GM19240 (cell line): Measurements from ENCODE around the gene FIBIN.
"Not testable (repeated sequence)": the region's sequence is repeated elsewhere in the genome, so short reads cannot be mapped to it uniquely, and the experiment has no call there.

ENCODE experiments used
- DNase-seq: peaks from one replicate; pipeline ENCODE4 v3.0.0; 2011; ENCODE audit warnings: low spot score; ENCODE audit not compliant: insufficient read length

Gene FIBIN

DNA sequence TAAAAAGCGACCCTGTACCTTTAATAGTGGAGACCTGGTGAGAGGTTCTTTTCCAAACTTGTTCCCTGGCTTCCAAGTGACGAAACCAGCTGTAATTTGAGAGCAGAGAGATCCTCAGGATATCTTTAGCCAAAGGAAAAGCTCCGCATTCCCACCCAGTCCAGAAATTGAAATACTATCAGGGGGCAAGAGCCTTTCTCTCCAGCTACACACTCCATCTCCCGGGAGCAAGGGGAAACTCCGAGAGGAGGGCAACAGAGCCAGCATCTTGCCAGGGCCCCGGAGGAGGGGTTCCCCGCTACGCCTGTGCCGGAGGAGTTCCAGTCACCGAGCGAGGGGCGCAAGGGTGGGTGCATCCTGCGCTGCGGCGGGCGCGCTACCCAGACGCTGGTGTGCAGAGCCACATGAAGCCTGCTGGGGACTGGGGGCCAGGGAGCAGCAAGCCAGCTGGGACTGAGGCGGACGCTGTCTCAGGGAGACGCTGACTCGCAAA lies at the start of gene FIBIN:
TSS of gene FIBIN (plus strand) at position 148 of the 493 bp plus-strand sequence. CDS start 415 bp downstream, outside the sequence.
- DNase-seq: no peak

DNA sequence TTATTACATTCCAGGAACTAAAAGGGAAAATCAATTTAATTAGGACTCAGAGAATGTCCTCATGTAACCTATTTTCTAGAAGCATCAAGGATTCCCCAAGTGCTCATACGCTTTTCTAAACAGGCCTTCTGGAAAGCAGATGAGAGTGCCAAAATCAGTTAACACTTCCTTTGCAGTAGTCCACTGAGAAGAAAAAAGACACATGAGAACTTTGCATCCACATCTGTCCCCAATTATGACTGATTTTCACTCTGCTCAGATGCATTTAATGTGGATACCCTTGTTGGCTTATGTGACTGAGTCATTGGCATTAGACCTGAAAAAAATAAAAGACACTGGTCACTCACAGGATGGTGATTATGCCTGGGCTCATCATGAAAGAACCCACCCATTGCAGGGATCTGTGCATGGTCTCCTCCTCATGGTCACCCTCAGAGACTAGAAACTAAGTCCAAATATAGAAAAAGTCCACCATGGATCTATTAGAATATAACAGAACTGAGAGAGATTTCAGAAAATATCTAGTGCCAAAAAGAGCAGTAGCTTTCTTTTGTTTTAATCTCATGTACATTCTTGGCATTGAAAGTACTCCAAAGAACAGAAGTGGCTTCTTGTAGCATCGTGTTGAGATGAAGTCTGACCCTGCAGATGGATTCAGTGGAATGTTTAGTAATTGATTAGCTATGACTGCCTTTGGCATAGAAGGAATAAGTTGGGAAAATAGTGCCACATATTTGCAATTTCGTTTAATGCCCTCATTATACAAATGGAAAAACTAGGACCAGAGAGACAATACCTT lies 48.8 kb upstream of the FIBIN start:
- DNase-seq: no peak

DNA sequence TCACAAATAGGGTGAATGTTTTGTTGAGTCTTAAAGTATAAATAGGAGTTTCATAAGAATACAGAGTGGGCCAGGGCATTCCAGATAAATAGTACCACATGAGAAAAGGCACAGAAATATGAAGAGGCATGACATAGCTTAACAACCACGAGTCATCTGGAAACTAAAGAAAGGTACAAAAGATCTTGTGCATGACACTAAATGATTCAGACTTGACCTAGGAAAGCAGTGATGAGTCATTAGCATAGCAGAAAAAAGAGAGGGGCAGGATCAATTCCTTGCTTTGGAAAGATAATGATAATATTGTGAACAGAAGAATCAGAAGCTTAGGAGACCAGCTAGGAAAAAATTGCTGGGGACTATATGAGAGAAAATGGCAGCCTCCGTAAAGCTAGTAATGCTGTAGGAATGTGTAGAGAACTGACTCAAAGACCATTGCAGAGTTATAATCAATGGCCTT lies 47.6 kb upstream of the FIBIN start:
- no peak for DNase-seq

DNA sequence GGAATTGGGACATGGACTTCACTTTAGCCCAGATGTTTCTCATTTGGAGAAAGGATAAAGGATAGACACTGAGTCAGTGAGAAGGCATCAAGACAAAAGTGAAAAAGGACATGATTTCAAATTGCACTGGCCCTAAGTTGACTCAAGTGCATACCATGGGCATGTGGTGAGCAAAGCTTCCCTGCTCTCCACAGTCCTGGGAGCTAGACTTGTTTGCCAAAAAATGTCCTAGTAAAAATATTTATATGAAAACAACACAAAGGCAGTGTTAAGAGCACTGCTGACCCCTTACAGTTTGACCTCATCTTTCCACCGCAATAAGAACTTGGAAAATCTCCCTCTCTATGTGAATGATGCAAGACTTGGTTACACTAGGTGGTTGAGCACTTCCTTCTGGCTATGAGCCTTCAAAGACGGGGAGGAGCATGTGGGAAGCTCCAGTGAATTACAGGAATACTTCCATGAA lies 46.5 kb upstream of the FIBIN start:
- DNase-seq: no peak

DNA sequence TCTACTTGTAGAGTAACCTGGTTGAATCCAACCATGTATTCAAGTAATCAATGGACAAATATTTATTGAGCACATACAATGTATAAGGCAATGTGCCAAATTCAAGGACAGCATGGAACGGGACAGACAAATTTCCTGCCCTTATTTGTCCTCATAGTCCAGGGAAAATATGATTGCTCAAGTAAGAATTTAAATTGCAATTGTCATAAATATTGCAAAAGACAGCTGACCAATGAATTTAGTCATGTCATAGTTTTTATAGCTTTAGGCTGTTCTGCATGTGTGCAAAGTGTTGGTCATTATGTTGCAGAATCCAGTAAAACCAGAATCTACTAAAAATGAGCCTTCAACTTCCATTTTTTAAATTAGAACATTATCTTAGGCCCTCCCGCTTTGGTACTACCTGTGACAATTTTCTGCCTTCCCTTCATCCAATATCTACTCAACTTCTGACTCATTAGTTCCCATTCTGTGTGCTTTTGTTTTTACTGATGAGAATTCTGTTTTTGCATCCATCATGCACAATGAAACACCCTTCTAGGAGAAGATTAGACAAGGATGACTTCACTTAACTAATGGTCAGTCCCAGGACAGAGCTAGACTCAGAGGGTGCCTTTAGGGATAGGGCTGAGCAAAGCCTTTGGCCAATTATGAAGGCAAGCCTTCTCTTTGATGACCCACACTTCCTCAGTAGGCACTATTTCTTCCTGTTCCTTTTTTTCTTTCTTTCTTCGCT lies 45.8 kb upstream of the FIBIN start:
- no peak for DNase-seq

DNA sequence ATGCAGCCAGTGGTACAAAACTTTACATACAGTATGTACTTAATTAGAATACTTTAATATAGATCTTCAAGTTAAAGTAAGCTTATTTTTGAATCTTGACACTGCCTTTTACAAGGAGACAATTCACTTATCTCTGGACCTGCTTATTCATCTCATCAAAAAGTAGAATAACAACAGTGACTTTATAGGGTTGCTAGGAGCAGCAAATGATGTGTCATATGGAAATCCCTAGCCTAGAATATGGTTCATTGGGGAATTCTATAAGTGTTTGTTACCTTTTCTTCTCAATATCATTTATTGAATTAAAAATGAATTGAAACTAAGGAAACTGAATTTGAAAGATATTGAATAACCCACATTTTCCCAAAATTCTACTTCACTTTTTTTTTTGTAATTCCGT lies 45.0 kb upstream of the FIBIN start:
- no peak for DNase-seq

DNA sequence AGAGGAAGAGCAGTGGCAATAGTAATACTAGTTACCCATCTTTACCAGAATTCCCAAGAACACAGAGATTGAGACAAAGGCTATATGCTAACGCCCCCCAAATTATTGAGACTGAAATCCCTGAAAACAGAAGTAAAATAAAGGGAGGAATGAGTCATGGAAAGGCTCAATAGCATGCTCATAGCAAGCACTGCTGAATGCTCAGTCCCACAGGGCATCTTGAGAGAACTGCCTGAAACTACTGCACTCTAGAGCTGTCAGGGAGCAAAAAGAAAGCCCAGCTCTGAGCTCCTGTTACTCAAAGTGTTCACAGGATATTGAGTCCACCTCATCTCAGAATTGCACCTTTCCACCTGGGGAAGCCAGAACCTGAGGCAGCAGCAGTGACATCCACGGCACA lies 44.1 kb upstream of the FIBIN start:
- DNase-seq: no peak

DNA sequence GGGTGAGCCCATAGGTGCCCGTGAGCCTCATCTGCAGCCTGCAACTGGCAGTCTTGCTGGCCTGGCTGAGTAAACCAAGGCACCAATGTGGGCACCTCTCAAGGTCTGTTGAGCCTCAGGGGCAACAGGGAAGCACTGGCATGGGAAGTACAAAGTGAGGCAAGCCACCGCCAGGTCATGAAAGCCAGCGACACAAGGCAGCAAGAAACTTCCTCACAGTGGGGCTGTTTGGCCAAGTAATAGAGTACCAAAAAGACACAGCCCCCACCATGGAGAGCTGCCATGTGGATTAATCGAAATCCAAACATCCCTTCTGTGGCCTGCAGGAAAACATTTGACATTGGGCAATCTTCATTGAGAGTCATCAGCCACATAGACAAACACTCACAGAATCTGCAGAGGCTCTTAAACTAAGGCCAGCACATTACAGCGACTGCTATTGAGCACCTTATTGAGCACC lies 43.6 kb upstream of the FIBIN start:
- DNase-seq: no peak

DNA sequence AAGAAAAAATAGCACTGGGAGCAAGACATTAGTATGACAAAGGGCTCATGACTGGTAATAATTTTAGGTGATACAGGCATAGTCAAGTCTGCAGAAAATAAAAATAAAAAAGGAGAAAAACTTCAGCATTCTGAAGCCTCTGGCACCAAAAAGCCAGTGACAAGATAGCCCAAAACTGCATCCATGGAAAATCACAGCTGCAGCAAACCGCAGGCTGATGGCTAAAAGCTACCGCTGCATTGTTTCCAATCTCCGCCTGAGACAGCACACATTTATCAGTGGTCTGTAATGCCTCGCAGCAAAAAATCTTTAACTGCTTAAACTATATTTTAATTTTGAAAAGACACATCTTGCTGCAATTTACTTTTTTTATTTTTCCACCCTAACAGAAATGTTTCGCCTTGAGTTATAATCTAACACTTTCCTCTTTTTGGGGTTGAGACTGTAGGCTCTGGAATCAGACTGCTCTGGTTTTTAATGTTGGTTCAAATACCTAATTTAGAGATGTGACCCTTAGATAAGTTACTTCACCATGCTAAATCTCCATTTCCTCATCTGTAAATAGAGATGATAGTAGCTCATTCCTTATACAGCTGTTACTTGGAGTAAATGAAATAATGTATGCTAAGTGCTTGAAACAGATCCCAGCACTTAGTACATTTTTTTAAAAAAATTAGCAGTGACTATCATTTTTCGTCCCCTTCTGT lies 42.0 kb upstream of the FIBIN start:
- no peak for DNase-seq

DNA sequence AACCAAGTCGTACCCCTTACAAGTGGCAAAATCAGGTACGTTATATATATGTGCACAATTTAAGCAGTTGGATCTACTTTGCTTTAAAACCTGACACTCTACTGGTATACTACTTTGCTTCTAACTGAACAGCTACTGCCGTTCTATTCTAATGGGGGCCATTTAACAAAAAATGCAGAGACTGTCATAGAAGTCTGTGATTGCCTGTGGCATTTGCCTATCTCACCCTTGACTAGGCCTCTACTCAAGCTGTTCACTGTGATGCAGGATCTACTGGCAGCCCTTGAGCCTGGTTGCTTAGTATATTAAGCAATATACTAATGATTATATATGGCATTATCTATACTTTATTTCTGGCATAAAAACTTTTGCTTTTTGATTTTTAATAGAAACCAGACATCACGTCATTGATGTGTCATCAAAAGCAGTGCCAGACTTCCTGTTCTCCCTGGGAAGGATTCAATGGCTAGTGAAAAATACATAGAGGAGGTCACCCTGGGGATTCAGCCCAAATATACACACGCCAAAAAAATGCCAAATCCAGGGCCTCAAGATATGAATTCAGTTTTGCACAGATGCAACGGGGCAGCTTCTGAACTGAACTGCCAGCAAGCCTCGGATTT lies 40.0 kb upstream of the FIBIN start:
- DNase-seq: no peak

DNA sequence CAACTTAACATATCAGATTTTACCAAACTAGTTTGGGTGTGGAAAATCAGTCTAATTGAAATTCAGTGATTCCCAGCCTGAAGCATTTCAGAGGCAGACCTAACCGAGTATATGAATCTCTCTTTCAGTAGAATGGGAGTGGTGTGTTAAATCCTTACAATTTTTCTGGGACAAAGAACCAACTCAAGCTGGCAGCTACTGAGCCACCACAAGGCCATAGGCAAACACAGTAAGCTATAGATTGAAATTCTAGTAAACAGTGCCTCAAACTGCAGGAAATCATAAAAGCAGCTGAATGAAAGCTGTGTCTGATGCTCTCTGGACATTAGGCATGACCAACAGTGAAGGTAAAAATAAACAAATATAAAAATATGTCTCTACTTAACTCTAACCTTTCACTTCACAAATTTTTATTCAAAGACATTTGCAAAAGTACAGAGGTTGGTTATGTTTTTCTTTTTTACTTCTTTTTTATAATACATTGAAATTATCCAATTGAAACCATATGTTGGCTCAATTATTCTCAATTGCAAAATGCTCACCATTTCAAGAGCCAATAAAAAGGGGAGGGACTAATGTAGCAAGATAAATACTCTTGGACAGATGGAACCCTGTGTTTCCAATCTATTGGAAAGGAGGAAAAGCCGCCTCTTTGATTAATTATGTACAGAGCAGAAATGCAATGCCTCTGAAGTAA lies 35.8 kb upstream of the FIBIN start:
- no peak for DNase-seq

DNA sequence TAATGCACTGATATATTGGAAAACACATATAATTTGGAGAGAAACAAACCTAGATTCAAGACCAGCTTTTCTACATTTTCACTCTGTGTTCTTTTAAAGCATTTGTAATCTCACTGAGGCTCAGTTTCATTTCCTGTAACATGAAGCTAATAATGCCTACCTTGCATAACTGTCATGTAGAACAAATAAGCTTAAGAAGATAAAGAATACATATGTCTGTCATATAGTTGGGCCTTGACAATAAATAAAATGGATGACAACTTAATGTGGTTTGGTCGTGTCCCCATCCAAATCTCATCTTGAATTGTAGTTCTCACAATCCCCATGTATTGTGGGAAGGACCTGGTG lies 35.2 kb upstream of the FIBIN start:
- no peak for DNase-seq

DNA sequence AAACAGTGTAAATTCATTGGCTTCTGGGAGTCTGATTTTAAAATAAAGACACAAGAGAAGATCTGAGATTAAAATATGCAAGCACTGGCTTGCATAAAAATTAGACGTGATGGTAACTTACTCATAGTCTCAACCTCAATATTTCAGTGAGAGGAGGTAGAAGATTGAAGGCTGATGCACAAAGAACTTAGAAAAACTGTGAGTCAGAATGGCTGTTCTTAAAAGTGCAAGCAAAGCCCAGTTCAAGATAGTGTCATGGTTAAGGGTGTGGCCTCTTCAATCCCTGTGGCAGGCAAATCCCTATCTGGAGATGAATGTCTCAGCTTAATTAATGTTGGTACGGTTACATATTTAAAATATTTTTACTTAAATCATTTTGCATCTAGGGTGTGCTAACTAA lies 33.6 kb upstream of the FIBIN start:
- DNase-seq: no peak

DNA sequence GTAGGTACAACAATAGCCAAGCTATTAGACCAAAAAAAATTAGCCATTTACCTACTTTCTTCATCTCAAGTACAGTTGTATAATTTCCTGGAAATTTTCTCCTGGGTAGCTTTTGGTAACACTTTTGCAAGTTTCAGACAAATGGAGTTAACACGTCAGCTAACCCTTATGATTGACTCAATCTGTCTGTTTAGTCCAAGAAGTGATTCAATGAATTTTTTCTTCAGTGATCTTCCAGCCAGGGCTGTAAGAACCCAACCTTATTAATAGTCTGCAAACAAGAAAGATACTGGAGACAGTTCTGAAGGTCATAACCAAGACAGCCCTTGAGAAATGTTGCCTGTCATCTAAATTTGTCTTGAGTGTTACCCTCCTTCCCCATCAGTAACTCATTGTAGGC lies 30.1 kb upstream of the FIBIN start:
- DNase-seq: no peak

DNA sequence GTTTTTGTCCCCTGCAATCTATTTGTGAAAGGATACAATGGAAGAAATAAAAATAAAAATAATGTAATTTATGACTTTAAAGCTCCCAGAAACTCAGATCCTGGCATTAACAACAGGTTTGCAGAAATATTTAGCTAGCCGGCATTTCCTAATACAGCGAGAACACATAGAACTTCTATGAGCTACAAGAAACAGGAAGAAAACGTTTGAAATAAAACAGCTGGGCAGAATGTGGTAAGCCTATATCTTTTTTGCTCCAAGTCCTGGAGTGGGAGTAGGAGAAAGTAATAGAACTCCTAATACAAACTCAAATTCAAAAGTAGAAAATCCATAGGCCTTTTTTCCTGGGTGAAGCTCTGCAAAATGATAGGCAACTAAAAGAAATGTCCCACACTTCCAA lies 29.6 kb upstream of the FIBIN start:
- no peak for DNase-seq

DNA sequence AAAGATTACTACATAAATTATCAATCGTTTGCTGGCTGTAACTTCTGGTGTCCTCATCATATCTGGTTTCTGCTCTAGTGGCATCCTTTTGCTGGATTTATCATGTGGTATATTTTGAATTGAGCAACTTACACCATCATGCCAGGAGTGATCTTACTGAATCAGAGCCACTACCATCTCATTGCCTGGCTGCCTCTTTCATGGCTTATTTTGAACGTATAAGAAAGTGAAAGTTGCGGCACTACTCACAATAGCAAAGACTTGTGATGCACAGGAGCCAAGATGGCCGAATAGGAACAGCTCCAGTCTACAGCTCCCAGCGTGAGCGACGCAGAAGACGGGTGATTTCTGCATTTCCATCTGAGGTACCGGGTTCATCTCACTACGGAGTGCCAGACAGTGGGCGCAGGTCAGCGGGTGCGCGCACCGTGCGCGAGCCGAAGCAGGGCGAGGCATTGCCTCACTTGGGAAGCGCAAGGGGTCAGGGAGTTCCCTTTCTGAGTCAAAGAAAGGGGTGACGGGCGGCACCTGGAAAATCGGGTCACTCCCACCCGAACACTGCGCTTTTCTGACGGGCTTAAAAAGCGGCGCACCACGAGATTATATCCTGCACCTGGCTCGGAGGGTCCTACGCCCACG lies 28.9 kb upstream of the FIBIN start:
- not testable (repeated sequence) for DNase-seq

DNA sequence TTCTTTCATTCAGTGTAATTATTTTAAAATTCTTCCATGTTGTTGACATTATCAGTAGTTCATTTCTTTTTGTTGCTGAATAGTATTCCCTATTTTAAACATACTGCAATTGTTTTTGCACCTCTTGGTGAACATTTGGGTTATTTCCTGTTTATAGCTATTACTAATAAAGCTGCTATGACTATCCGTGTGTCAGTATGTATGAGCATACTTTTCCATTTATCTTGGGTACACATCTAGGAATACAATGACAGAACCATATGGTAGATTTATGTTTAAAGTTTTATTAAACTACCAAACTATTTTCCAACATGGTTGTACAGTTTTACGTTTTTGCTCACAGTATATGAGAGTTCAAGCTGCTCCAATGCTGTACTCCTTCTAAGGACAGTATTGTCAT lies 22.0 kb upstream of the FIBIN start:
- no peak for DNase-seq

DNA sequence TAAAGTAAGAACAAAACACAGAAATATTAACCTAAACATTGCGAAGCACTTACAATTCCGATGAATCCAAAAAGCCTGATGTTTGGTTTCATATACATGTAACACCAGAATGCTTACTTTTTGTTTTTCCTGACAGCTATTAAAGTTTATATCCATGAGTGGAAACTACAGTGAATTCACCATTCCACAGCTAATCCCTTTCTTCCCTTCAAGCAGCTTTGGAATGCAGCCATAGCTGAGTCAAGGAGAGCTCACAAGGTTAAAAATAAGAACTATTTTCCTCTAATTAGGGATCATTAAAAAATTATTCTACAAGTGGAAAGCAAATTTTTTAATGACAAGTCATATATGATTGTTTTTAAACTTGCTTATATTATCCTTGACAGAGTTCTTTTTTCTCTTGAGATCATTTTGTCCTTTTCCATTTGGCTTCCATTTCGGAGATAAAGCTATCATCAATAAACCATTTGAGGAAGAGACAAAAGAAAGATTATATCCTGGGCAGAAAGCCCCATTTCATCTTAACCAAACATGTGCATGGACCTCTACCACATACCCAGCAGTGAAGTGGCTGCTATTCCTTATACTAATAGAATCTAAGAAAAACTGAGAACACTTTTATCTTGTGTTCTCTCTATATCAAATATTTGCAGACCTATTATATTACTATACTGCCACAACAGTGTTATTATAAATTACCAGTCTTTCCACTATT lies 19.7 kb upstream of the FIBIN start:
- no peak for DNase-seq

DNA sequence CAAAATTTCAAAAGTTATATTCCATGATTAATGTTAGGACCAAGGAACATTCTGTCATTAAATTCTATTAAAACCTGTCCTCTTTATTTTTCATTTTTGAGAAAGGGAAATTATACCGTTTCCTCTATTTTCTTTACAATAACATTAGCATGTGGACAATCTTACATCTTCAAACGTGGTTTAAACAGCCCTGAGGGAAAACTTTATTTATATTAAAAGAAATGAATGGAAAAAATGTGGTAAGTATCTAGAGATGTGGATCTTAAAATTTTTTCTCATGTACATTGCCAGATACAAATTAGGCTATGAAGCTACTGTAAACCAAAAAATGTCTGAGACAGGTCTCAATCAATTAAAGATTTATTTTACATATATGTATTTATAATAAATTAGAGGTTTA lies 18.9 kb upstream of the FIBIN start:
- no peak for DNase-seq

DNA sequence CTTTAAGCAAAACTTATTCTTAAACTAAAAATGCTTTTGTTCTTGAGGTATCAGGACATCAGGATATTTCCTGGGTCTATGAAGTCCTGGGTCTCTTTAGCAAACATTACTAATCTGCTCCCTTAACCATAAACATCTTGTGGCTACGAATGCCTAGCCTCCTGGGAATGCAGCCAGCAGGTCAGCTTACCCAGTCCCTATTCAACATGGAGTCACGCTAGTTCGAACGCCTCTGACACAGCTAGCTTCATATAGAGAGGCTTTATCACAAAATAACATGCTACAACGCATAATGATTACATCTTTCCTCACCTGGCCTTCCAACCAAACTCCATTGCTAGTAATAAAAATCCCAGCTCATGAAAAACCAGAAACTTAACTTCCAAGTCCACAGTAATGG lies 17.5 kb upstream of the FIBIN start:
- no peak for DNase-seq
